ENCODE data around the gene PIPOX.

PIPOX gene

GRCh38 chr17:29008591-29008990, 34.4 kb upstream of the PIPOX start:
- no peak for TF ChIP-seq CTCF (IDR thresholded peaks at IDR 0.05; ENCODE audit: low read depth, low read length, missing control alignments)
- H3K4me3 ChIP-seq (replicated peaks; ENCODE audit: low read depth, low read length), result no peak overlapping the region
- DNase-seq (ENCODE audit: extremely low read depth, low read depth), result no peak

GRCh38 chr17:29010129-29010528, 32.8 kb upstream of the PIPOX start:
- no peak overlapping the region for H3K4me3 ChIP-seq (replicated peaks; ENCODE audit: low read depth, low read length)
- TF ChIP-seq CTCF (IDR thresholded peaks at IDR 0.05; ENCODE audit: low read depth, low read length, missing control alignments), result no peak
- no peak for DNase-seq (ENCODE audit: extremely low read depth, low read depth)

GRCh38 chr17:29010586-29010985, 32.4 kb upstream of the PIPOX start:
- no peak for TF ChIP-seq CTCF (IDR thresholded peaks at IDR 0.05; ENCODE audit: low read depth, low read length, missing control alignments)
- no peak overlapping the region for H3K4me3 ChIP-seq (replicated peaks; ENCODE audit: low read depth, low read length)
- no peak for DNase-seq (ENCODE audit: extremely low read depth, low read depth)

- H3K4me3 ChIP-seq (replicated peaks; ENCODE audit: low read depth, low read length), result no peak overlapping the region
- no peak for TF ChIP-seq CTCF (IDR thresholded peaks at IDR 0.05; ENCODE audit: low read depth, low read length, missing control alignments)
- no peak for DNase-seq (ENCODE audit: extremely low read depth, low read depth)
These were observed 30.4 kb upstream of the PIPOX start for GRCh38 chr17:29012535-29012934.

- TF ChIP-seq CTCF (IDR thresholded peaks at IDR 0.05; ENCODE audit: low read depth, low read length, missing control alignments), result no peak
- DNase-seq (ENCODE audit: extremely low read depth, low read depth), result no peak
- no peak overlapping the region for H3K4me3 ChIP-seq (replicated peaks; ENCODE audit: low read depth, low read length)
These were observed 28.2 kb upstream of the PIPOX start for GRCh38 chr17:29014716-29015115.

GRCh38 chr17:29016345-29017210, 26.4 kb upstream of the PIPOX start:
- no peak for DNase-seq (ENCODE audit: extremely low read depth, low read depth)
- no peak overlapping the region for H3K4me3 ChIP-seq (replicated peaks; ENCODE audit: low read depth, low read length)
- TF ChIP-seq CTCF (IDR thresholded peaks at IDR 0.05; ENCODE audit: low read depth, low read length, missing control alignments), result no peak
